Kidney (tissue), 14 donors: Measurements from ENCODE around the gene PRICKLE2. TPM values are rescaled to one million over a fixed set of nuclear protein-coding genes. Genes with fewer than 3 reads are reported as not detected.

Source experiments
- DNase-seq, 5 donors: peaks; one replicate each; pipeline ENCODE4 v3.0.0-alpha.2; 2013 to 2020
- FAIRE-seq: peaks from 2 replicates; lab custom pipeline; 2012; peaks lifted over from hg19 to GRCh38; lab: Jason Lieb, UNC
- H3K27ac ChIP-seq, 2 donors: one replicate each; pipeline ENCODE4 v1.7.0; 2013; ENCODE audit warnings: low read depth in 2 of 2, low read length in 2 of 2, inconsistent platforms in 1 of 2
- H3K27me3 ChIP-seq: one replicate; pipeline ENCODE4 v1.7.1; 2013; ENCODE audit warnings: low read length, inconsistent platforms; ENCODE audit not compliant: control insufficient read depth, insufficient read depth
- H3K36me3 ChIP-seq, 3 donors: one replicate each; pipeline versions ENCODE4 v1.7.0 to v1.7.1; 2013; ENCODE audit warnings: low read length in 3 of 3, control low read depth in 1 of 3, inconsistent platforms in 1 of 3; ENCODE audit not compliant: insufficient read depth in 3 of 3, control insufficient read depth in 2 of 3
- H3K4me1 ChIP-seq, 3 donors: one replicate each; pipeline versions ENCODE4 v1.7.0 to v1.7.1; 2013; ENCODE audit warnings: low read length in 3 of 3, inconsistent platforms in 1 of 3, low read depth in 1 of 3; ENCODE audit not compliant: control insufficient read depth in 2 of 3, insufficient read depth in 2 of 3
- H3K4me3 ChIP-seq, 3 donors: one replicate each; pipeline versions ENCODE4 v1.7.0 to v1.8.1; 2013; ENCODE audit warnings: low read length in 3 of 3, control low read depth in 1 of 3, inconsistent platforms in 1 of 3
- H3K9ac ChIP-seq, 3 donors: one replicate each; pipeline versions ENCODE4 v1.7.0 to v1.7.1; 2013; ENCODE audit warnings: low read length in 3 of 3, control low read depth in 1 of 3, inconsistent platforms in 1 of 3
- H3K9me3 ChIP-seq, 3 donors: one replicate each; pipeline versions ENCODE4 v1.7.0 to v1.7.1; 2013; ENCODE audit warnings: low read length in 3 of 3, control low read depth in 1 of 3, inconsistent platforms in 1 of 3; ENCODE audit not compliant: control insufficient read depth in 2 of 3, insufficient read depth in 1 of 3
- intact Hi-C: fragments of 100-400 bp; cut with DNase I; formaldehyde crosslinking; loops from one replicate; pipeline ENCODE4 v1.11.1; 2022
- polyA plus RNA-seq: library from polyadenylated mRNA; stranded (reverse); fragments of 350-450 nt; fragmentation: Illumina TruSeq; extraction: RNeasy Lipid Tissue Mini Kit (QIAGEN cat#74804); gene quantifications from one replicate; pipeline ENCODE4 v1.2.3, GENCODE V29; 2014; ENCODE audit warnings: low read depth, low replicate concordance; ENCODE audit not compliant: insufficient read depth
- total RNA-seq: library from RNA; stranded (reverse); fragmentation: NEBNext Ultra II Directional; extraction: Animal tissue kit (Norgen Biotek cat#: 25700); gene quantifications from one replicate; pipeline ENCODE4 v1.2.1, GENCODE V29; 2021
- TF ChIP-seq, protein P1 (sequence below): IDR thresholded peaks from 3 replicates; pipeline ENCODE4 v1.5.1; 2012; ENCODE audit warnings: mild to moderate bottlenecking, moderate library complexity, borderline replicate concordance; ENCODE audit not compliant: insufficient read depth; ENCODE audit errors: extremely low read depth
- donor health status: control.
- donor health status: control.
- donor health status: control.
- donor health status: control.
- donor health status: control.
- donor health status: DM: yes; HTN: yes; CAD: no.
- donor health status: Normal renal cell carcinoma (clear cell type).

The PRICKLE2 gene
- total and polyA plus RNA-seq, 2 donors from 2014 or later, result 3.5 to 22.9 TPM

DNA sequence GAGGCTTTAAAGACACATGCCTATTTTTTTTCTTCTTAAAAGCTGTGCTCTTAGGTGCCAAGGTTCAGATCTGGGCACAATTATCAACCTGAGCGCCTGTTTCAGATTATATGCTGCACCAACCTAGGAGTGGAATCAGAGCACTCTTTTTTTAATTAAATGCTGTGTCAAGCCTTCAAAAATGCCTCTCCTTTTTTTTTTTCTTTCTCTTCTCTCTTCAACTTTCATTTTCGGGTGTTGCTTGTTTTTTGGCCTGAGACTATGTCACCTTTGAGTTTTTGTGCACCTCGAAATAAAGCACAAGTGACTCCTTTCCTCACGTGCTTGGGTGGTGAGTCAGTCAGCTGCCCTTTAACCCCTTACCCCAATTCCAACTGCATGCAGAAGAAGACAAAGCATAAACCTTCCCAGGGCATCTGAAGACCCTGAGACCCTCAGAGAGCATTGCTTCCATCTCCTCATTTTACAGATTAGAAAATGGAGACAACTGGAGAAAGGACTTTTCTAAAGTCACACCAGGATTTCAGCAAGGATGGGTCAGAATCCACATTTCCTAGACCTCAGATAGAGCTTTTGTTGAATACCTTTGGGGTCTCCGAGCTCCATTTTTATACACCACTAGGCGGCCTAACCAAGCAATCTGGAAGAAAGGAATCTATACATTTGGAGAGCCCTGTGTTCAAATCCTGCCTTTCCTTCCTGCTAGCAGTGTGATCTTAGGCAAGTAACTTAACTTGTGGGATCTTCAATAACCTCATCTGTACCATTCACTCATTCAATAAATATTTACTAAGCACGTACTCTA is 631 bp upstream of the PRICKLE2 start:
- Histone ChIP-seq H3K4me1 (peaks cover 6 to 16% (median 7%) of the 10 kb centered on the region in 3 donors), H3K27me3 (no peaks in the 10 kb centered on the region), H3K27ac (peak overlapping the region; percentile 70 to 82), H3K36me3 (no peaks in the 10 kb centered on the region), H3K9me3 (no peaks in the 10 kb centered on the region), H3K9ac (peak overlapping the region in 2 of 3 donors; percentile 40 to 84), H3K4me3 (peak overlapping the region; percentile 30 to 65 (median 52))
- DNase-seq, result no peak
- FAIRE-seq, result no peak
- intact Hi-C loops, result no loop called here
- TF ChIP-seq, protein P1, sequence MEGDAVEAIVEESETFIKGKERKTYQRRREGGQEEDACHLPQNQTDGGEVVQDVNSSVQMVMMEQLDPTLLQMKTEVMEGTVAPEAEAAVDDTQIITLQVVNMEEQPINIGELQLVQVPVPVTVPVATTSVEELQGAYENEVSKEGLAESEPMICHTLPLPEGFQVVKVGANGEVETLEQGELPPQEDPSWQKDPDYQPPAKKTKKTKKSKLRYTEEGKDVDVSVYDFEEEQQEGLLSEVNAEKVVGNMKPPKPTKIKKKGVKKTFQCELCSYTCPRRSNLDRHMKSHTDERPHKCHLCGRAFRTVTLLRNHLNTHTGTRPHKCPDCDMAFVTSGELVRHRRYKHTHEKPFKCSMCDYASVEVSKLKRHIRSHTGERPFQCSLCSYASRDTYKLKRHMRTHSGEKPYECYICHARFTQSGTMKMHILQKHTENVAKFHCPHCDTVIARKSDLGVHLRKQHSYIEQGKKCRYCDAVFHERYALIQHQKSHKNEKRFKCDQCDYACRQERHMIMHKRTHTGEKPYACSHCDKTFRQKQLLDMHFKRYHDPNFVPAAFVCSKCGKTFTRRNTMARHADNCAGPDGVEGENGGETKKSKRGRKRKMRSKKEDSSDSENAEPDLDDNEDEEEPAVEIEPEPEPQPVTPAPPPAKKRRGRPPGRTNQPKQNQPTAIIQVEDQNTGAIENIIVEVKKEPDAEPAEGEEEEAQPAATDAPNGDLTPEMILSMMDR, result no peak

DNA sequence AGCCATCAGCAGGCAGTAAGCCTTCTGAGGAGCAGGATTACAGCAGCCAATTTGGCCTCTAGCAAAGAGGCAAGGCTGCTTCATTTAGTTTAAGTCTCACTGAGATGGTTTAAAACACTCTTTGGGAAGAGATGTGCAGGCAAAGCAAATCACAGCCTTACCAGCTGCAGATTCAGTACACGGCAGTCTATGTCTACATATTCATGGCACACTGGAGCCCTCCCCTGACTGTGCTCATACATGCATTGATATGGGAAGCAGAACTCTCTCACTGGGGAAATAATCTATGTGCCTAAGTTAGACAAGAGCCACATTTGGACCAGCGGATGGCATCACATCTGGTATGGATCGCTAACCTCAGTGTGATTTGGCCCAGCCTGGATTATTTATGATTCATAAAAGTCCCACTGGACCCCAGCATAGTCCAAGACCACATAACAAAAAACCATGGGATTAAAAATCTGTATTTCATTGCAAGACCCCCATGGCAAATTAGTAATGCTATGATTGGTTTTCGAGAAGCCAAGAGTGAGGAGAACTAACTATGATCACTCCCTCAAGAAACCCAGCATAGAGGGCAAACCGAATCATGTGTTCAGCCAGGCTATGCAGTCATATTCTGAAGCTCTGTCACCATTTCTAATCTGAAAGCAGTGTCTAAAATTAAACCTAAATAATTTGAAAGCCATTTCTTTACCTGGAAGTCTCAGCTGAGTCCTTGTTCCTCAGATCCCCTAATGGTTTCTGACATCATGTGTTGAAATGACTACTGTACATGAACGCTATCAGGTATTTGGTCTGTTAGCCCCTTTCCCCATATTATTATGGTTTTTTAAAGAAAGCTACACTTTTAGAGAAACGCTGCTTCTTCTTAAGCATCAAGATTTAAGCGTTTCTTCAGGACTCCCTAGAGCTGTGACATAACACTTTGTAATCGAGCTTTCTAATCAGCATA is 1.2 kb downstream of the PRICKLE2 start:
- no peak for FAIRE-seq
- TF ChIP-seq, protein P1, result no peak
- peak overlapping the region; percentile 82 to 92 for H3K27ac ChIP-seq
- no peaks in the 10 kb centered on the region for H3K36me3 ChIP-seq
- no peaks in the 10 kb centered on the region for H3K27me3 ChIP-seq
- H3K4me1 ChIP-seq, result peaks cover 6 to 23% (median 17%) of the 10 kb centered on the region in 3 donors
- intact Hi-C loops, result no loop called here
- H3K9ac ChIP-seq, result peak overlapping the region; percentile 8 to 84 (median 40)
- peak overlapping the region; percentile 30 to 65 (median 52) for H3K4me3 ChIP-seq
- DNase-seq, result peak in 1 of 5 donors; percentile 42
- no peaks in the 10 kb centered on the region for H3K9me3 ChIP-seq

DNA sequence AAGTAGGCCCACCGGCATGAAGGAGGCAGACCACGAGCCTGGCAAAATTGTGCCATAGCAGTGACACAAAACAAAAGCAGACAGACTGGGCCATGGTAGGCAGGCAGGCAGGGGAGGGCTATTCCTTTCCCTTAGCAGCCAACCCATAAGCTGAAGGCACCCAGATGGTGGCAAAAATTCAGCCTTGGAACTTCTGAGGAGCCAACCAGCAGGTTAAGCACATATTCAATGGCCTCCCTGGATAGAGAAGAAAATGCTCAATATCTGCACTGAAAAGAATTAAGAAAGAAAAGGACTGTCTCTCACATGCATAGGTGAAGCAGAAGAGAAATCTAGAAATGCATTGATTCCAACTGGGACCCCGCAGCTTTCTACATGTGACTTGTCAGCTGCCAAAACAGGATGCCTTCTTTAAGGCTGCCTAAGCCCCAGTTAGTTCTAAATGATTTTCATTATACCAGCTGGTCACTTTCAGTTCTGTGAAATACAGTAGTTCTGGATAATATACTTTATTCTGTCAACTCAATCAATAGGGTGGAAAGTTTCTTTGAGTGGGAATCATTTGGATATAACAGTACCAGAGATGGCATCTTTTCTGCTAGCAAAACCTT is 2.7 kb downstream of the PRICKLE2 start:
- no peak overlapping the region for H3K27ac ChIP-seq
- peaks cover 6 to 23% (median 17%) of the 10 kb centered on the region in 3 donors for H3K4me1 ChIP-seq
- TF ChIP-seq, protein P1, result no peak
- H3K36me3 ChIP-seq, result no peaks in the 10 kb centered on the region
- DNase-seq (no peak), FAIRE-seq (no peak)
- peak overlapping the region in 1 of 3 donors; percentile 13 for H3K9ac ChIP-seq
- no peaks in the 10 kb centered on the region for H3K27me3 ChIP-seq
- peak overlapping the region in 1 of 3 donors; percentile 65 for H3K4me3 ChIP-seq
- intact Hi-C loops, result no loop called here
- H3K9me3 ChIP-seq, result no peaks in the 10 kb centered on the region
